SK-N-SH (cell line): ENCODE data around the gene A4GNT. TPM values are rescaled to one million over a fixed set of nuclear protein-coding genes. Genes with fewer than 3 reads are reported as not detected.
"Not testable (repeated sequence)": the region's sequence is repeated elsewhere in the genome, so short reads cannot be mapped to it uniquely, and the experiment has no call there.

Experiments
- CTCF ChIA-PET: fragments of 300-600, 350-600 bp; formaldehyde crosslinking; extraction: SDS; loops from one replicate; lab custom pipeline; 2021; lab: Yijun Ruan, JAX
- POLR2A ChIA-PET: fragments of 350-600 bp; sonication (Branson Sonifier 250); formaldehyde crosslinking; extraction: SDS; loops from one replicate; lab custom pipeline; 2020; ENCODE audit warnings: antibody characterized with exemption, inconsistent platforms; lab: Yijun Ruan, JAX
- DNase-seq: peaks from one replicate; pipeline ENCODE4 v3.0.0; 2012
- H2AFZ ChIP-seq: fragments of 200-600 bp; sonication (generic); 2 replicates; pipeline ENCODE4 v1.8.1; 2016; ENCODE audit warnings: antibody characterized with exemption, mild to moderate bottlenecking, low read depth
- H3F3A ChIP-seq: fragments of 200-600 bp; sonication (generic); replicated peaks from 2 replicates; pipeline ENCODE3; 2016; ENCODE audit warnings: antibody characterized with exemption, mild to moderate bottlenecking; ENCODE audit not compliant: insufficient read depth
- H3K27ac ChIP-seq, 2 experiments: fragments of 200-500 bp in 1 of 2; fragments of 200-600 bp in 1 of 2; sonication (Bioruptor generic) in 1 of 2; sonication (generic), shearing (Covaris generic) in 1 of 2; 2 replicates each; pipeline versions ENCODE4 v1.5.1 to v1.6.1; 2014 to 2016; ENCODE audit warnings: low read depth in 2 of 2, inconsistent platforms in 1 of 2, low read length in 1 of 2, mild to moderate bottlenecking in 1 of 2, mixed read lengths in 1 of 2
- H3K27me3 ChIP-seq: fragments of 200-600 bp; sonication (generic), shearing (Covaris generic); 2 replicates; pipeline ENCODE4 v1.6.1; 2016; ENCODE audit warnings: mixed run types; ENCODE audit not compliant: insufficient read depth
- H3K36me3 ChIP-seq, 2 experiments: fragments of 200-500 bp in 1 of 2; fragments of 200-600 bp in 1 of 2; sonication (Bioruptor generic) in 1 of 2; sonication (generic) in 1 of 2; replicated peaks in 1 of 2; 2 replicates each; pipeline versions ENCODE3 to v1.5.1; 2014 to 2016; ENCODE audit warnings: low read length in 1 of 2, mild to moderate bottlenecking in 1 of 2; ENCODE audit not compliant: insufficient read depth in 2 of 2, control insufficient read depth in 1 of 2
- H3K4me1 ChIP-seq, 2 experiments: fragments of 200-500 bp in 1 of 2; fragments of 200-600 bp in 1 of 2; sonication (Bioruptor generic) in 1 of 2; sonication (generic), shearing (Covaris generic) in 1 of 2; 2 replicates each; pipeline versions ENCODE4 v1.5.1 to v1.6.1; 2014 to 2016; ENCODE audit warnings: low read depth in 1 of 2, low read length in 1 of 2, mixed run types in 1 of 2; ENCODE audit not compliant: insufficient read depth in 2 of 2, control insufficient read depth in 1 of 2
- H3K4me2 ChIP-seq: fragments of 200-600 bp; sonication (generic), shearing (Covaris generic); 2 replicates; pipeline ENCODE4 v1.6.1; 2017; ENCODE audit warnings: mixed run types
- H3K4me3 ChIP-seq, 2 experiments: fragments of 200-500 bp in 1 of 2; fragments of 200-600 bp in 1 of 2; sonication (Bioruptor generic) in 1 of 2; sonication (generic), shearing (Covaris generic) in 1 of 2; 2 replicates each; pipeline versions ENCODE4 v1.5.1 to v1.8.1; 2014 to 2016; ENCODE audit warnings: low read depth in 2 of 2, inconsistent platforms in 1 of 2, low read length in 1 of 2, mild to moderate bottlenecking in 1 of 2, mixed read lengths in 1 of 2, moderate library complexity in 1 of 2
- H3K79me2 ChIP-seq: fragments of 200-600 bp; sonication (generic); 2 replicates; pipeline ENCODE4 v1.8.1; 2017; ENCODE audit warnings: mild to moderate bottlenecking; ENCODE audit not compliant: insufficient read depth
- H3K9ac ChIP-seq: fragments of 200-600 bp; sonication (generic); 2 replicates; pipeline ENCODE4 v1.6.1; 2017; ENCODE audit warnings: mixed run types
- H3K9me2 ChIP-seq: fragments of 200-600 bp; sonication (generic); 2 replicates; pipeline ENCODE4 v1.6.1; 2017; ENCODE audit warnings: mixed run types
- H3K9me3 ChIP-seq: fragments of 200-600 bp; sonication (generic); 2 replicates; pipeline ENCODE4 v1.6.1; 2017; ENCODE audit warnings: mixed run types, mild to moderate bottlenecking, moderate library complexity
- H4K20me1 ChIP-seq: fragments of 200-600 bp; sonication (generic); 2 replicates; pipeline ENCODE4 v1.6.1; 2017; ENCODE audit warnings: mild to moderate bottlenecking, mixed run types; ENCODE audit not compliant: insufficient read depth
- CTCF ChIP-seq: fragments of 200-600 bp; sonication (generic); IDR thresholded peaks from 2 replicates; pipeline ENCODE4 v1.6.1; 2017; ENCODE audit warnings: antibody characterized with exemption, mild to moderate bottlenecking, moderate library complexity
- MAX ChIP-seq: IDR thresholded peaks from 2 replicates; pipeline ENCODE4 v1.4.0; 2012; ENCODE audit warnings: low read depth
- POLR2AphosphoS5 ChIP-seq: IDR thresholded peaks from 2 replicates; pipeline ENCODE4 v1.6.1; 2012; ENCODE audit warnings: low read depth, low read length
- RFX5 ChIP-seq: IDR thresholded peaks from 2 replicates; pipeline ENCODE4 v1.6.1; 2012; ENCODE audit warnings: mild to moderate bottlenecking, improper control_type of control experiment, low read length
- TEAD4 ChIP-seq: IDR thresholded peaks from 2 replicates; pipeline ENCODE4 v1.4.0; 2012; ENCODE audit warnings: mild to moderate bottlenecking, borderline replicate concordance; ENCODE audit not compliant: insufficient read depth
- WGBS: methylation state at CpG from one replicate; pipeline ENCODE4 v1.1.6; 2017; ENCODE audit warnings: low lambda C conversion rate; 5-methylcytosine and 5-hydroxymethylcytosine counted together
- polyA plus RNA-seq, 3 experiments: library from polyadenylated mRNA; depleted of rRNA; stranded (reverse); fragments of >200 nt; gene quantifications; 2 replicates each; pipeline ENCODE4 v1.2.3, GENCODE V29; 2012
- TF ChIP-seq, protein P1 (sequence below): fragments of 150-350 bp; IDR thresholded peaks from 2 replicates; pipeline ENCODE4 v1.6.1; 2016; ENCODE audit warnings: mild to moderate bottlenecking, low read depth, low read length
- TF ChIP-seq, protein P2 (sequence below): IDR thresholded peaks from 2 replicates; pipeline ENCODE4 v1.6.1; 2012; ENCODE audit warnings: mild to moderate bottlenecking, low read depth, low read length, moderate library complexity

A4GNT gene
- polyA plus RNA-seq, 1 of the 3 experiments (the other 2 are of a cell fraction): not detected

- TF ChIP-seq, protein P1, sequence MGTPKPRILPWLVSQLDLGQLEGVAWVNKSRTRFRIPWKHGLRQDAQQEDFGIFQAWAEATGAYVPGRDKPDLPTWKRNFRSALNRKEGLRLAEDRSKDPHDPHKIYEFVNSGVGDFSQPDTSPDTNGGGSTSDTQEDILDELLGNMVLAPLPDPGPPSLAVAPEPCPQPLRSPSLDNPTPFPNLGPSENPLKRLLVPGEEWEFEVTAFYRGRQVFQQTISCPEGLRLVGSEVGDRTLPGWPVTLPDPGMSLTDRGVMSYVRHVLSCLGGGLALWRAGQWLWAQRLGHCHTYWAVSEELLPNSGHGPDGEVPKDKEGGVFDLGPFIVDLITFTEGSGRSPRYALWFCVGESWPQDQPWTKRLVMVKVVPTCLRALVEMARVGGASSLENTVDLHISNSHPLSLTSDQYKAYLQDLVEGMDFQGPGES: no peak
Measured at GRCh38 chr3:138103466-138103865, 28.7 kb downstream of the A4GNT start (continued).

DNA sequence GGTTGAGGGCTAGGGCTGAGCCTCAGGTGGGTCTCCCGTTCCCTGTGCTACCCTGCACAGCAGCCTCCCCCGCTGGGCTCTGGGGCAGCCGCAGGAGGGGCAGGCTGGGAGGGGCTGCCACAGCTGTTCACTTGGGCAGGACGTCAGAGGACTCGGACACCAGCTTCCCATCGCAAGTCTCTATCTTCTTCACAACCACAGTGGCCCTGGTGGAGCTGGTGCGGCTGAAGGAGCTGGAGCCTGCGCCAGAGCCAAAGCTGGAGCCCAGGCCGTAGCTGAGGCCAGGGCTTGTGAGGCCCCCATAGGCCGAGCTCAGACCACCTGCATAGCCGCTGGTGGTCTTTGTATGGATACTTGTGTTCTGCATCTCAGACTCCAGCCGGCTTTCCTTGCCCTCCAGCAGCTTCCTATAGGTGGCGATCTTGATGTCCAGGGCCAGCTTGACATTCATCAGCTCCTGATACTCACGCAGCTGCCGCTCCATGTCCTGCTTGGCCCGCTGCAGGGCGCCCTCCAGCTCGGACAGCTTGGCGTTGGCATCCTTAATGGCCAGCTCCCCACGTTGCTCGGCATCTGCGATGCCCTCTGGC lies 30.7 kb downstream of the A4GNT start:
- H3K36me3 ChIP-seq: peaks cover 18 to 37% of the 10 kb centered on the region in 2 experiments

GRCh38 chr3:138099417-138099816 lies 32.8 kb downstream of the A4GNT start:
- Histone ChIP-seq H3K4me2 (no peak overlapping the region), H4K20me1 (no peaks in the 10 kb centered on the region), H3K9me3 (no peaks in the 10 kb centered on the region), H3K9ac (no peak overlapping the region), H3K36me3 (peaks cover 33 to 46% of the 10 kb centered on the region in 2 experiments), H3K27ac (no peak overlapping the region), H3K4me1 (no peaks in the 10 kb centered on the region), H3F3A (no peaks in the 10 kb centered on the region), H3K27me3 (no peaks in the 10 kb centered on the region), H3K9me2 (no peaks in the 10 kb centered on the region), H3K4me3 (no peak overlapping the region), H2AFZ (no peak overlapping the region), H3K79me2 (peaks cover 25% of the 10 kb centered on the region; the same call in 1 of the 2 replicates)
- TF ChIP-seq, protein P2, sequence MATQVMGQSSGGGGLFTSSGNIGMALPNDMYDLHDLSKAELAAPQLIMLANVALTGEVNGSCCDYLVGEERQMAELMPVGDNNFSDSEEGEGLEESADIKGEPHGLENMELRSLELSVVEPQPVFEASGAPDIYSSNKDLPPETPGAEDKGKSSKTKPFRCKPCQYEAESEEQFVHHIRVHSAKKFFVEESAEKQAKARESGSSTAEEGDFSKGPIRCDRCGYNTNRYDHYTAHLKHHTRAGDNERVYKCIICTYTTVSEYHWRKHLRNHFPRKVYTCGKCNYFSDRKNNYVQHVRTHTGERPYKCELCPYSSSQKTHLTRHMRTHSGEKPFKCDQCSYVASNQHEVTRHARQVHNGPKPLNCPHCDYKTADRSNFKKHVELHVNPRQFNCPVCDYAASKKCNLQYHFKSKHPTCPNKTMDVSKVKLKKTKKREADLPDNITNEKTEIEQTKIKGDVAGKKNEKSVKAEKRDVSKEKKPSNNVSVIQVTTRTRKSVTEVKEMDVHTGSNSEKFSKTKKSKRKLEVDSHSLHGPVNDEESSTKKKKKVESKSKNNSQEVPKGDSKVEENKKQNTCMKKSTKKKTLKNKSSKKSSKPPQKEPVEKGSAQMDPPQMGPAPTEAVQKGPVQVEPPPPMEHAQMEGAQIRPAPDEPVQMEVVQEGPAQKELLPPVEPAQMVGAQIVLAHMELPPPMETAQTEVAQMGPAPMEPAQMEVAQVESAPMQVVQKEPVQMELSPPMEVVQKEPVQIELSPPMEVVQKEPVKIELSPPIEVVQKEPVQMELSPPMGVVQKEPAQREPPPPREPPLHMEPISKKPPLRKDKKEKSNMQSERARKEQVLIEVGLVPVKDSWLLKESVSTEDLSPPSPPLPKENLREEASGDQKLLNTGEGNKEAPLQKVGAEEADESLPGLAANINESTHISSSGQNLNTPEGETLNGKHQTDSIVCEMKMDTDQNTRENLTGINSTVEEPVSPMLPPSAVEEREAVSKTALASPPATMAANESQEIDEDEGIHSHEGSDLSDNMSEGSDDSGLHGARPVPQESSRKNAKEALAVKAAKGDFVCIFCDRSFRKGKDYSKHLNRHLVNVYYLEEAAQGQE: no peak
- TF ChIP-seq CTCF: no peak
- no peak for TF ChIP-seq RFX5
- no peak for TF ChIP-seq TEAD4
- no peak for TF ChIP-seq POLR2AphosphoS5
- no peak for TF ChIP-seq MAX
- no peak for DNase-seq
- ChIA-PET CTCF (interaction anchor here (0.7 kb wide), 1 partner anchor 20 kb away, joined by 3 read pairs; no protein-coding TSS in a partner anchor), POLR2A (no interaction called here)

More for the DNA sequence above, 30.7 kb downstream of the A4GNT start:
- DNase-seq, H3K4me2 ChIP-seq, H3K27ac ChIP-seq, H3F3A ChIP-seq, POLR2A ChIA-PET, H3K9ac ChIP-seq, H3K27me3 ChIP-seq, H4K20me1 ChIP-seq, H3K9me3 ChIP-seq, H3K4me1 ChIP-seq, H3K9me2 ChIP-seq, H2AFZ ChIP-seq, H3K4me3 ChIP-seq: not testable (repeated sequence)
- WGBS: 97% methylated on average over 9 of the region's 22 CpGs
- peak; percentile 32 for TF ChIP-seq CTCF
- CTCF ChIA-PET: interaction anchor here (0.9 to 1.3 kb wide), 4 partner anchors 10 to 18 kb away, joined by 3 to 8 read pairs (median 5); partner anchors contain the start of gene DZIP1L
- H3K79me2 ChIP-seq: peaks cover 42% of the 10 kb centered on the region
